Stimulated activated CD8-positive, alpha-beta memory T cell treated with anti-CD3 and anti-CD28 coated beads, Interleukin-12 subunit alpha, Interleukin-12 subunit beta, amount 100 ng/mL, for 4 hours (primary cell): ENCODE results near the gene NUAK2.
A peak's percentile ranks its signal among the peaks of the same experiment; 100 is the strongest.

ENCODE experiments used
- DNase-seq: peaks from one replicate; pipeline ENCODE4 v3.0.0-alpha.2; 2020; ENCODE audit warnings: low read depth

Gene NUAK2

DNA sequence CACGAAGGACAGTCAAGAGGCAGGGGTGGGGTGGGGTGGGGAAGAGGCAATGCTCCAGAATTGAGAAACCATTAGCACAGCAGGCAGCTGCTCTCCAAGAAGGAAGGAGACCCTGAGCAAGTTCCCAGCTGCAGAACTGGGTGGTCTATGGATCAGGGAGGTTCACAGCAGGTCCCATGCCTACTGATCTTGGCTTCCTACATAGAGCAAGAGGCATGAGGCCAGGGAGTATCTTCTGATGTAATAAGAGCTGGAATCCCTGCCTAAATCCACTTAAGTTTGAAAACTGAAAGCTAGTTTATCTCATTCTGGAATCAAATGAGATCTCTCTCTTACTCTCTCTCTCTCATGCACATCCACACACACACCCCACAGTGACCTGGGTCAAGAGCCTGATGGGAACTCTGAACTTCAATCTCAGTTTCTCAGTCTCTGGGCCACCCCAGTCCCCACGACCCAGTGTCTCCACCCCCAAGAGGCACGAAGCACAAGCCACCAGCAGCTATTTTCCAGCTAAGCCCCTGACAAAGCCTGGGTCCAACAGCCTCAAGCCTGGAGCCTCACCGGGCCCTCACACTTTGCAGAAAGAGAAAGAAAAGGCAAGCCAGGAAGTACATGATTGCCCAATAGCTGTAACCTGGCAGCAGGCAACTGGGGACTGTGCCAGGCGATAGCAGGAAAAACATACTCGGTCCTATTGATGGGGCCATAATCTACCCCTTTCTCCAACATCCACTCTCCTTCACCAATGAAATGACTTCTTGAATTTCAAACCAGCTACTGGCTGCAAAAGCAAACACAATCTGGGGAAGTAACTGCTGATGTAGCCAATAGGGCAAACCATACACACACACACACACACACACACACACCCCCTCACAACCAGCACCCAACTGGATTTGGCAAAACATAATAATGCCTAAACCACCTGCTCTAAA is 2.2 kb downstream of the NUAK2 start:
- no peak for DNase-seq

DNA sequence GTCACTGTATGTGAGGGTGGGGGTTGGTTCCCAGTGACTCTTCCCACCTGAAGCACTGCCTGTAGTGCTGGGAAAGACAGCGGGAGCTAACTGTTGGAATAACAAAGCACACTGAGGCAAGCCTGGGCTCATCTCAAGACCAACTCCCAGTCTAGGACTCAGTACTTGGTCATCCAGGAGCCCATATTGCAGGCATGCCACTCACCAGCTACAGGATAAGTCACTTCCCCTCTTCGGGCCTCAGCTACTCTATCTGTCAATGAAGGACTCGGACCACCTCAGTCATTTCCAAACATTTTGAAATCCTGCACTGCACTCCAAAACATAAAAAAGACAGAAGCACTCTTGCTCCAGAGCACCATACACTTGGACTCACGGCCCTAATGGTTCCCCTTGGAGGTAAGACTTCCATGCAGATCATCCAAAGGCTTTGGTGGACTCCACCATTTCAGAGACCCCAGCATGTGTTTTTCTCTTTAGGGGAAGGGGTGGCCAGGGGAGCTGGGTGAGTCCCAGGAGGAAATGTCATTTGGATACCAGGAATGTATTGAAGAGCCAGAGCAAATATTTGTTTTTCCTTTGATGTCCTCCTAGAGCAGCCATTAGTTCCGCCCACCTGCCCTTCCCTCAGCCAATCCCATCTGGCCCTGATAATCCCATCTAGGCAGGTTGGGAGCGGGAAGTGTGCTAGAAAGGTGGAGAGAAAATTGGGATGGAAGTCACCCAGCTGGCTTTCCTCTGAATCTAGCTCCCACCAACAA is 3.1 kb downstream of the NUAK2 start:
- no peak for DNase-seq

DNA sequence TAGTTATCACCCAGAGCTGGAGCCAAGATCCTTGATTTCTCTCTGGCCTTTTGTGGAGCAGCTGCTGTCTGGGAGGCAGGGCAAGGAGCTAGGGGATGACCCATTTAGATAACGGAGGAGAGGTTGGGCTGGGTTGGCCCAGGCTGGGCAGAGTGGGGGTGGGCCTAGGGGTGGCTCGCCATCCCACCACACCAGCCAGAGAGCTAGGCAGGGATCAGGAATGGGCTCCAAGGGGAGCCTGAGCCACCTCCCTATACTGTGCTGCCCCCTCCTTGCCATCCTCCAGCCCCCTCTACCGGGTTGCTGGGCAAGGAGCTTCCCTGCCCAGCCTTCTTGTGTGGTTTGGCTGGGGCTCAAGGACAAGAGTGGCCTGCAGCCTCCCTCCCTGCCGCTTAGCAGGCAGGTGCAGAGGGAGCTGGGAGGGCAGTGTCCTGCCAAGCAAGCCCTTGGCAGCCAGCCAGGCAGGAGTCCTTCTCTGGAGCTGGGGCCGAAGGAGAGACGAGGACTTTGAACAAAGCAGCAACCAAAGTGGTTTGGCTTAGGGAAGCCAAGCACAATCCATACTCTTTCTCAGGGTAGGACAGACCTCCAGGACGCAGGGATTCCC is 4.1 kb downstream of the NUAK2 start:
- DNase-seq, result no peak

DNA sequence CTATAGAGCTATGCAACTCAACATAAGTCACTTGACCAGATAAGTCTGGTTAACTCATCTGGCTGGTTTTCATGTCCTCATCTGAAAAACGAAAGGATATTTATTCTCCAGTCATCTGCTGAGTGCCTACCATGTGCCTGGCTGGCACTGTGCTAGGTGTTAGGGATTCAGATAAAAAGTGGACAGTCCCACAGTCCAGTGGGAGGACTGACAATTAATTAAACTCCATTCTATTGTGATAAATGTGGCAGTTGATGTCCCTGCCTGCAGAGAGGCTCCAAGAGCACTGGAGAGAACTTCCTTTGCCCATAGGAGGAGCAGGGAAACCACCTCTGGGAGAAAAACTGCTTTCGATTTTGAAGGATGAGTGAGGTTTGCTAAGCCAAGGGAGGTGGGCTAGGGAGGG is 5.4 kb downstream of the NUAK2 start:
- no peak for DNase-seq

DNA sequence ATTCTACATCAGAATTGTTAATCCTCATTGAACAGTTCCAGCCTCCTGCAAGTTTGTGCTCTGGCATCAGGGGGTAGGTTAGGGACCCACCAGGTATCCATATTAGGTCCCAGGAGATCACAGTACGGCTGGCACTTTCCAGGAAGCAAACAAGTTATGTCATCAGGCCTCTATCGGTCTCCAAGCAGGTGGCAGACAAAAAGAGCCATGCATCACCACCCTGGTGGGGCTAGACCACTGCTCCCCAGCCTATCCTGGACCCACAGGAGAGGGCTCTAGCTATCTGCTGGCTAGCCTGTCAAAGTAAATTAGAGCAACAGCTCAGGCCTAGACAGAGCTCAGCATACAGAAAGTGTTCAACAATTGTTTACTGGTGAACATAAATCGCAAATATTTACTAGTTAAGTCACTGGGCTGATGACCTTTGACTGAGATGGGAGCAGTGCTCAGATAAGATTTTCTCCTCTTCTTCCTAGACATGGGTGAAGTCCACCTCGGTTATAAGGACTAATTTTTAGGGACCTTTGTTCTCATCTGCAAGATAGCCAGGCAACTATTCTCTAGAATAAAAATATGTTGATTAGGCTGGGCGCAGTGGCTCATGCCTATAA is 6.4 kb downstream of the NUAK2 start:
- DNase-seq, result no peak

DNA sequence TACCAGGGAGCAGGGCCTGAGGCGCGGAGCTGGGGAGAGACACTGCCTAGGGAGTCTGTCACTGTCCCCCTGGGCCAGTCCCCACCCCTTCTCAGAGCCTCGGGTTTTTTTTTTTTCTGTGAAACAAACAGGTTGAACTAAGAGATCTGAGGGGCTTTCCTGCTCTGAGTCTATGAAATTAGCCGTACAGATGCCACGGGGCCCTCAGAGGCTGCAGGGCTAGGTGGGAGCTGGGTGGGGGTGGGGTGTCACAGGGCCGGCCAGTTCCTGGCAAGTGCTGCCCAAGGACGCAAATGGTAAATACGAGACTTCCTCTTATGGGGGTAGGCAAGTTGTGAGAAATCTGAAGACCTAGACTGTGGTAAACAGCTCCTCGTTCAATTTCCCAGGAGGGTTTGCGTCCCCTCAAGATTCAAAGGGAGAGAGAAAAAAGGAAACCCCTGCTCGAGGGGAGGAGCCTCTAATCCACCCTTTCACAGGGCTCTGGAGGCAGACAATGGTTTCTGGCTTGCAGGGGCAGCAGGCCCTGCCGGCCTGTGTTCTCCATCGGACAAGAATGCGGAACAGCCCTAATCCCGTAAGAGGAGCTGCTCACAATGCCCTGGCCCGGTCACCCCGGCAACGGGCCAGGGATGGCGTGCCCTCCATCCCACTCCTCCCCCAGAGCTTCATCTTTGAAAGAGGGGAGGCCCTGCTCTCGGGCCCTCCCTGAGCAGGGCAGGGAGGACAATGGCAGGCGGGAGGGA is 7.8 kb downstream of the NUAK2 start:
- peak; percentile 17 for DNase-seq

DNA sequence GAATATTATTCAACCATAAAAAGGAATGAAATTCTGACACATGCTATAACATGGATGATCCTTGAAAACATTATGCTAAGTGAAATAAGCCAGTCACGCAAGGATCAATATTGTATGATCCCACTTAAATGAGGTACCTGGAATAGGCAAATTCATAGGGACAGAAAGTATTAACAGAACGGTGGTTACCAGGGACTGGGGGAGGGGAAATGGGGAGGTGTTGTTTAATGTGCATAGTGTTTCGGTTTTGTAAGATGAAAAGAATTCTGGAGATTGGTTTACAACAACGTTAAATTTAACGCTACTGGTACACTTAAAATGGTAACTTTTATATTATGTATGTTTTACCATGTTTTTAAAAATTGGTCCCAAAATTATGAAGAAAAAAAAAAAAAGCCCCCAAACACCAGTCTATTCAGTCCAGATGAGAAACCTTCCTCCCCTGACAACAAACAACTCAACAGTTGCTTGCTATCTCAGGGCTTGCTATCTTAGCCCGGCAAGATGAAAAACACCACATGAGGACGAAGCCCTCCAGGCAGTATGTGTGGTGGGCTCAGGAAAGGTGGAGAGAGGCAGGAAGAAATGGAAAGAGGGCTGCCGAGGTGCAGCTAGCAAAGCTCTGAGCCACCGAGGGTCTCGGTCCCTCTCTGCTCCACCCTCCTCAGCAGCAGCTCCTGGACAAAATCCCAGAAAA is 8.5 kb downstream of the NUAK2 start:
- no peak for DNase-seq

DNA sequence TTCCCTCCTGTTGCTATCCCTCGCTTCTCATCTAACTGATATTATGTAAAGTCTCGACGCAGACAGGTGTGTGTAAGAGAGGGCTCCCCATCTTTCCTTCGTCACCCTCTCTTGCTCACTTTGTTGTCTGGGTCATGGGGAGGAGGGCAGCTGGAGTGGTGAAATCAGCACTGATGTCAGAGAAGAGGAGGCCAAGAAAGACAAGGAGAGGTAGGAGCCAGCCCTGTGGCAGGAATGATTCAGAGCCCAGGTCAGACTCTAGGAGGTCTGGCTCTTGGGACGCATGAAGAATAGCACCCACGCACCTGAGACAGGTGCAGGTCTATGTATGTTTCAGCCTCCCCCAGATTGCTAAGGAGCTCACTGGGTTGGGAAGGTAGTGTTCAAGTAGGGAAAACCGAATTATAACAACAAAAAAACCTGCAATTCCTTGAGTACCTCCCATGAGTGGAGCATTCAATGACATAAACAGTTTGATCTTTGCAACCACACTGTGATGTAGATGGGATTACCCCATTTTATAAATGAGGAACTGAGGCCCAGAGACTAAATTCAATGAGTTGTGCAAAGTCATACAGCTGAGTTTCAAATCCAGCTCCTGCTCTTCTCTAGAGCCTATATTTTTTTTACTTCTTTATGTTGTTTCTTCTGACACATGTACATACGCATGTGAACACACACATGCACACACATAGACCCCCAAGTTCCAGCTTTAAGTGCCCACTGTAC is 10.4 kb downstream of the NUAK2 start:
- DNase-seq, result no peak

DNA sequence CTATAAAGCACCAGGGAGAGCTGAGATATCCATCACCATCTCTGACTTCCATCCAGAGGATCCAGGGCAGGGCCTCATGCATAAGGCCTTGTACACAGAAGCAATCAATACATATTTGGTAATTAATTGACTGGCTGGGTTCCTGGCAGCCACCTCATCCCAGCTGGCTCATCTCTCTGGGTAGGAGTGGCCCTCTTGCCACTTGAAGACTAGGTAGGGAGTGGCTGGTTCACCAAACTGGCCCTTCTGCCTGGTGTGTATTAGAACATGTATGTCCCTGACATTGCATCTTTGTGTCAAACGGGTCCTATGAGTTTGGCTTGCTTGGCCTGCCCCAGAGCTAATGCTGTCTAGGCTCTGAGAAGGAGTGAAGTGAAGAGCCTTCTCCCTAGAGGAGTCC is 11.8 kb downstream of the NUAK2 start:
- no peak for DNase-seq

DNA sequence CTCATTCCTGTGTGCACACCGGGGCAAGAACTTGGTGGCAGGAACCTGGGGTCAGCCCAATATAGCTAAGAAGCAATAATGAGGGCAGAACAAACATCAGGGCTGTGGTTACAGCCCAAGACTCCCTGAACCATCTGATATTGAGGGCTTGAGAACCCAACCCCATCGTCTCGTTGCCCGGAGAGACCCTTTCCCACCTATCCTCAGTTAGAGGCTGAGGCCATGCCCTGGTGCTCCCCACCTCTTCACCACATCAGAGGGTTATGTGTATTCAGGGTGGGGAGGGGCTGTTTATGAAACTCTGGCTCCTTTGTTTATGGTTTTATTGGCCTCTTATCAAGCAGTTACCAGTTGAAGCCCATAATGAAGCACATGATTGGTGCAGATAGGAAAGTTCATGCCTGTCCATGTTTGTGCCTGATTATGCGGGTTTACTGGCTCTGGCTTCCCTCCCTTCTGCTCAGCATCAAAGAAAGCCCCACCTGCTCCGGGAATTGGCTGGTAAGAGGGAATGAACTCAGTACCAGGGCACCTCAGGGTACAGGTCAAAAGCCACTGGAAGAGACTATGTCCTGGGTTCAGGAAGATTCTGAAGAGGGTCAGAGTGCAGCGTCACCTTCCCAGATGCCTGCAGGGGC is 14.5 kb downstream of the NUAK2 start:
- no peak for DNase-seq

DNA sequence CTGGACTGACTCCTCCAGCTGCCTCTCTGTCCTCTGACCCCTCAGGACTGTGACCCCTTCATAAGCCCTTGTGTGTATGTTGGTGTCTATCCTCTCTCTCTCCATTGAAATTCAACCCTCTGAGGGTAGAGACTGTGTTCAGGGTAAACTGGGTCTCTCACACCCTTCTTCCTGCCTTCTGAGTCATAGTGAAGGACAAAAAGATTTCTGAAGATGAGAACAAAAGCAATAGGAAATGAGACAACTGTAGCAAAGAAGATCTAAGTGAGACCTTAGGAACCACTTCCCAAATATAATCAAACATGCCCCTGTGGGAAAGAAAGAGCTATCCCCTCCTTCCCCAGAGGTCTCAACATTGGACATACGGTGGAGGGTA is 16.9 kb downstream of the NUAK2 start:
- DNase-seq, result no peak

DNA sequence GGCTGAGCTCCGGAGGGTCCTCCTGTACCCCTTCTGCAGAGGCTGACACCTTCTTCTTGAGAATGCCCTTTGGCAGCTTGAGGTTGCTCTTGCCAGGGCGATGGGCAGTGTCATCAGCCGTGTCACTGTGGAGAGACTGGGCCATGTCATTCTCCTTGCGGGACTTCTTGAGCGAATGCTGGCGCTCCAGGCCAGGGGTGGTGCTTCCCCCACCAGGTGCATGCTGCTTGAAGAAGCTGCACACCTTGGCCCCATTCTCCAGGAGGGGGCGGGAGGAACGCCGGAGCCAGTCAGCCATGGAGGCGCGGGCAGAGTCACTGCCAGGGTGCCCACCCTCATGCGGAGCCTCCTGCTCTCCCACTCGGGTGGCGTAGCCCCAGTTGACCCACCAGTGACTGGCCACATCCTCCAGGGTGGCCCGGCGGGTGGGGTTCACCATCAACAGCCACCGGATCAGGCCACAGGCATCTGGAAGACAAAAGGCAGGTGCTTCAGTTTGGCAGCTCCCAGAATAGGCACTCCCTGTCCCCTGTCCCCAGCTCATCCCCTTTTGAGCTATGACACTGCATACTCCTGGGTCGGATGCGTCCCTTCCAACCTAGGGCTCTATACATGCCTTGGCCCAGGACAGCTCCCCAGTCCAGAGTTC is 17.4 kb downstream of the NUAK2 start:
- DNase-seq, result no peak

DNA sequence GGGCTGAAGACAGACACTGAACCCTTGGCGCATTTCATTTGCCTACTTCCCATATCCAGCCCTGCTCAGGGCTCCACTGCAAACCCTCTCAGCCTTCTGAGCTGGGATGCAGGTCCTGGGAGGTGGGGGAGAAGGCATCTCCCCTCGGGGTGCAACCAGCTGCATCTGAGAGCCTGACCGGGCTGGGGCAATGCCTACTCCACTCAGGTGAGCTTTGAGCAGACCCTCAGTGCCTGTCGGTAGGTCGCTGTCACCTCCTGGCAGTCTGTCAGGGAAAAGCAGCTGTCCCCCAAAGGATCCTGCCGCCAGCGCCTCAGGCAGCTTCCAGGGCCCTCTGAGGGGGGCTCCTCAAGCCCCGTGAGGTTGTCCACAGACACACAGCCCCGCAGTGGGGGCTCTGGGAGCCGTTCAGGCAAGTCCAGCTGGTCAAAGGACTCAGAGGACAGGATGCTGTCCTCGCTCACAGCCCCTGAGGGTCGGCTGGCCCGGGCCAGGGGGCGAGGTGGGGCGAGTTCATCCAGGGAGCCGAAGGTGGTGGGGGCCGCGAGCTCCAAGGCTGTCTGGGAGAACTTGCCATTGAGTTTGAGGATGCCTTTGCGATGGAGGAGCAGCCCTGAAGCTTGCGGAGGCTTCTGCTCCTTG is 18.2 kb downstream of the NUAK2 start:
- DNase-seq, result no peak

DNA sequence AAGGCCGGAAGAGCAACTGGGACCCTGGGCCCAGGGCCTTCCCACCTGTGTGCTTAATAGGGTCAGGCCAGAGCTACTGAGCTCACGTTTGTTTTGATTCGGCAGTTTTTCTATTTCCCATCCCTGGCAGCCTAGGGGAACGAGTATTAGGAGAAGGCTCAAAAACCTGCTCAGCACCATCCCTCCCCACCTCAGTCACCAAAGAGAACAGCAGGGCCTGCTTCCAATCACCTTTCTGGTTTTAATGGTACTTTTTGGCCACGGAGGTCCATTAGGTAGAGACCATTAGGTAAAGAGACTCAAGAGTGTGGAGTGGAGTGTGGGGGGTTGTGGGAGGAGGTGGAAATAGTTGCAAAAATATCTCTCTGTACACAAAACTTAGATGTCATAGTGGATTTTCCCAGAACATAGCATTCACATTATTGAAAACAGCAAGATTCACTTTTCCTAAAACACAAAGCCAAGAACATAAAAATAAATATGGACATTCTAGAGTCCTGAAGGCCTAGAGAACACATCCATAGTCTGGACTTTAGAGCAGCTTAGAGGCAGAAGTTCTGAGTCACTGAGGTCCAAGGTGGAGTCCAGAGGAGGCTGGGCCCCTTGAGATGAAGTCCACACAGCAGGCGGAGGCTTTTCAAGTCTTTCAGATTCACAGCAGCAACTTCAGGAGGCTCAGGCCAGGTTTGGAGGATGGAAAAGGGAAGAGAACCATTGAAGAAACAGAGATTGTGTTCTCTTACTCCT is 19.5 kb downstream of the NUAK2 start:
- no peak for DNase-seq

DNA sequence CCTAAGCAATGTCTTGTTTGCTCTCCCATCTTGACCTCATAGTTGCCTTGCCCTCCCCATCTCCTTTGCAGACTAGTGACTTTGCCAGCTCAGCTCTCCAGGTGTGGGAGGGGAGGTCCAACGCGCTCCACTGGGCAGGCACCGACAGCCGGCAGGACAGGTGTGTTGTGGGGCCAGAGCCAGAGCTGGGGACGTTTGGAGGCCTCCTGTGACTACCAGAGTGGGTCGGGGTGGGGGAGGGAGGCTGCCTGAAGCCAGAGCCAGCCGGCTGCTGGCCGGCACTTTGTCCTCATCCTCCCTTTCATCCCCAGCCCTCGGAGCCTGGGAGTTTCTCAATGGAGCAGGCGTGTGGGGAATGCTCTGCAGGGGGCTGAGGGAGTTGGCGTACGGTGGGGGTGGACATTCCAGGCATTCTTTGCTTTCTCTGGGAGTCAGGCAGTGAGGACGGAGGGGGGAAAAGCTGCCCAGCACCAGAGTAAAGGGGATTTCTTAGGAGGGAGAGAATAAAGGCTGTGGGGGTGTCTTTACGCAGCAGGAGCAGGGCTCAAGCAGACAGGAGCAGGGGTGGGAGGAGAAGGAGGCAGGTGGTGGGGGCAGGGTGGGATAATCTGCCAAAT is 20.2 kb downstream of the NUAK2 start:
- no peak for DNase-seq

DNA sequence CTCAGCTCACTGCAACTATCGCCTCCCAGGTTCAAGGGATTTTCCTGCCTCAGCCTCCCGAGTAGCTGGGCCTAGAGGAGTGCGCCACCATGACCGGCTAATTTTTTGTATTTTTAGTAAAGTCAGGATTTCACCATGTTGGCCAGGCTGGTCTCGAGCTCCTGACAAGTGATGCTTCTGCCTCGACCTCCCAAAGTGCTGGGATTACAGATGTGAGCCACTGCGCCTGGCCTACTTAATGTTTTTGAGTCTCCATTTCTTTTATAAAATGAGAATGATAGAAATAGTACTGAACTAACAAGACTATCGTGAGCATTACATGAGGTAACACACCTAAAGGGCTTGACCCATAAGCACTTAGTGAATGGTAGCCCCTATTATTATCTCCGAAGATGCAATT is 21.4 kb downstream of the NUAK2 start:
- DNase-seq, result no peak

DNA sequence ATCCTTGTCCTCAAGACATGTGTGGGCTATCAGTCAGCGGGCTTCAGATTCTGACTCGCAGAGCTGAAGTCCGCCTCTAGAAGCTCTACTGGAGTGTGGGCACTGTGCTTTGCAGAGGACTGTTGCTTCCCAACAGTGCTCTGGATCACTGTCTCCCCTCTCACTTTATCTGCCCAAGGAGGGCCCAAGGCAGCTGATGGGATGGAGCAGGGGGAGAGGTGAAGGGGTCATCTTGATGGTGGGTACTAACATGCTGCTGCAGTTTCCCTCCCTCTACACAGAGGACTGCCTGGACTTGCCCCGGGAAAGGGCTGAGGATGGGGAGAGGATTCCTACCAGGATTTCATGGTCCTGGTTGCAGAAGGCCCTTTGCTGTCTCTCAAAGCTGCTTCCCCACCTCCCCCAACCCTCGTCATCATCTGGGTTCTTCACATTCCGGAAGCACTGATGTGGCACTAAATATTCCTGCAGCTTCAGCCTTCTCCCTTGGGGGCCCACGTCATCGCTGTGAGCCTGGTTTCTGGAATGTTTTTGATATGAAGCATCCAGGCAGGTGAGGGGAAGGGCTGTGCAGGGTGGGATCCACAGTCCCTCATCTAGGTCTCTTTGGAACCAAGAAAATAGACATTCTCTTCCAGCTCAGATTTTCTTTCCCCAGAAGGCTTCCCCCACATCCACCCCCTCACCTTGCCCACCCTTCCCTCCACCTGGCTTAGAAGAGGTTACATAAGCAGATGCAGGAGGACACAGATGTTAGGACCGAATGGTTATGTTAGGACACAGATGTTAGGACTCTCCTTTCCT is 23.2 kb downstream of the NUAK2 start:
- no peak for DNase-seq
